Fibroblast of peridontal ligament (primary cell): Measurements from ENCODE around the gene TUBA4A.
A peak's percentile ranks its signal among the peaks of the same experiment; 100 is the strongest.
"Not testable (repeated sequence)": the region's sequence is repeated elsewhere in the genome, so short reads cannot be mapped to it uniquely, and the experiment has no call there.

Experiments
- DNase-seq: peaks from one replicate; pipeline ENCODE4 v3.0.0-alpha.2; 2010; ENCODE audit errors: extremely low read depth

Gene TUBA4A

DNA sequence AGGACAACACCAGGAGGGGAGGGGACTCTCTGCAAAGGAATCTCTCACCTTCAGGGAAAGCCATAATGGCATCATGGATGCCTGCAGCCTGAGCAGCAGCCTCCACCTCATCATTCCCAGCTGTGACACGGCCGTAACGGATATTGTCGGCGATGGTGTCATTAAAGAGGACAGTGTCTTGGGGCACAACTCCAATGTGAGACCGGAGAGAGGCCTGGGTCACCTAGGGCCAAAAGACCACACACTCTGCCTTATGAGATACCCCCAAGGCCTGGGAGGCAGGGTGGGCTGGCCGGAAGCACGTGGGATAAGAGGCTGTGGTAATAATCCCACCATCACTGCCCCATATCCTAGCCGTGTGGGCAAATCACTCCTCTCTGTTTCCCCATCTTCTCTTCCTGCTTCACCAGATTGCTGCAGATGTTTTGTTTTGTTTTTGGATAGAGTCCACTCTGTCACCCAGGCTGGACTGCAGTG lies 42.8 kb downstream of the TUBA4A start:
- no peak for DNase-seq

DNA sequence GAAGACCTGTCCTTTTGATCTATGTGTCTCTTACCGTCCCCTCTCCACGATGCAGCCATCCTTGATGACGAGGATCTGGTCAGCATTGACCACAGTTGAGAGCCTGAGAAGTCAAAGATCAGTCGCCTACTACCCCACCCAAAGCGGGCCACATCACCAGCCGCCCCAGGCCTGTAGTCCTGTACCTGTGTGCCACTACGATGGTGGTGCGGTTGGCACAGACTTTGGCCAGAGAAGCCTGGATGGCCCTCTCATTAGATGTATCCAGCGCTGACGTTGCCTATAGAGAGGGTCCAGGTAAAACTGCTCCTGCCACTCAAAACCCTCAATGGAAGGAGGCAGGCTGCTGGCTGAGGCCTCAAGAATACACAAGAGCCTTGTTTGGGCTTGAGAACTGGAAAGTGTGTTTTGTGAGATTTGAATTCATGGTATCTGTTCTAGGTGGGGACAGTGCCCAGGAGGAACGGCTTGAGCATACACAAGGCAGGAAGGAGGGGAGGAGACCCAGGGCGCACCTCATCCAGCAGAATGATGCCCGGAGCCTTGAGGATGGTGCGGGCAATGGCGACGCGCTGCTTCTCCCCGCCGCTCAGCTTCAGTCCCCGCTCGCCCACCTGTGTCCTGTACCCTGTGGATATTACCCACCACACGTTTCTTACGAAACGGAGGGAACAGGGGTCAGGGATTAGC lies 43.4 kb downstream of the TUBA4A start:
- DNase-seq: no peak

DNA sequence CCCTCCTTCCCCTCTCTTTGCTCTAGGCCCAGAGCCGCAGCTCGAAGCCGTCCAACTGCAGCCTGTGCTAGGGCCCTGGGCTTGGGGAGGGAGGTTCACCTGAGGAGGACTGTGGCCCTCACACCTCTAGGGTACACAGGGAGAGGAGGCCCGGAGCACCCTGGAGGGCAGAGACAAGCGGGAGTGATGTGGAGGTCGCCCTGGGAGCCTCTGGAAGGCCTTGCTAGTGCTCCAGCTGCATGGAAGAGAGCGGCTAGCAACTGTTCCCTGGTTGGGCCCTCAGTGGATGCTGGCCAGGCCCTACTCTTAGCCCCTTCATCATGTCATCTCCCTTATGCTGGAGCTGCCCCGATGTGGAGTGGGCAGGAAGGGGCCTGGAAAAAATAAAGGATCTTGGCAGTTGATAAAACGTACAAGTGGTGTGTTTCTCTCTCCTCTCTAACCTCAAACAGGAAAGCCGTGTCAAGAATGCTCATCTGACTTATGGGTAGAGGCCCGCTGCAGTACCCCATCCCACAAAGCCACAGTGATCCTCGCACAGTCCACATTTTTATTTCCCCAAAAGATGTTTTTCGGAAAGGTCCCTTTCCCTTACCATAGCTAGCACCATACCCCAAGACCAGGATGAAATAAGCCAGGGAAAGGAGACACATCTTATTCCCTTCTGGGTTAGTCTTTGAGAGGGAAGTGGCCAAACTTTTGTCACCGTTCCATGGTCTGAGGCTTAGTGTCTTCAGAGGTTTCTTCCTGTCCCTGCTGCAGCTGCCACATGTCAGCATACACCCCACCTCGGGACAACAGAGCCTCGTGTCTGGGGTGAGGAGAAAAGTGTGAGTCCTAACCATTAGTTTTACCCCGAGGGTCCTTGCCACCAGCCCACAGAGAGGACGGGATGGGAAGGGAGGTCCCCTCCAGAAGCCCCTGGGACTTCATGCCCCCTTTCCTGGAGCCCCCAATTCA lies 44.2 kb downstream of the TUBA4A start:
- DNase-seq: no peak

DNA sequence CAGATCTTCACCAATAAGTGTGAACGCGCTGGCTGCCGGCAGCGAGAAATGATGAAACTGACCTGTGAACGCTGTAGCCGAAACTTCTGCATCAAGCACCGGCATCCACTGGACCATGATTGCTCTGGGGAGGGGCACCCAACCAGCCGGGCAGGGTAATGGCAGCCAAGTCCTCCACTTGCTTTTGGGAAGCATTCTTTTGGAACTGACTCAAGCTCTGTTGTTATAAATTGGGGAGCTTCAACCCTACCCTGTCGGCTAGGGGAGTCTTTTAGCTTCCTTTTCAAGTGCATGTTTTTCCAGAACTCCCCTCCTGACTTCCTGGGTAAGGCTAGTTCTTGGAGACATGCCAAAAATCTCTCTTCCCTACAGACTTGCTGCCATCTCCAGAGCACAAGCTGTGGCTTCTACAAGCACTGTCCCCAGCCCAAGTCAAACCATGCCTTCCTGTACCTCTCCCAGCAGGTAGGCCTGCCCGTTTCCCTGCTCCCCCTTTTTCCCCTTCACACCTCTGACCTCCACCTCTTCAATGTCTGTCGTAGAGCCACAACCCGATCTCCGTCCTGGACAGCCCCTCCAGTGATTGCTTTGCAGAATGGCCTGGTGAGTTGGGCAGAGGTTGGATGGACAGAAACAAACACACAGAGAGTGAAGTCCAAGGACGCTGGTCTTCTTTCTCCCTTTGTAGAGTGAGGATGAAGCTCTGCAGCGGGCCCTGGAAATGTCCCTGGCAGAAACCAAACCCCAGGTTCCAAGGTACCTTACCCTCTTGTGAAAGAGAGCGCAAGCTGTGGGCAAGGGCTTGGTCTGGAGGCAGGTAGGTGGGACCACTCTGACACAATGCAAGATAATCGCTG lies 45.6 kb downstream of the TUBA4A start:
- DNase-seq: peak; percentile 59

DNA sequence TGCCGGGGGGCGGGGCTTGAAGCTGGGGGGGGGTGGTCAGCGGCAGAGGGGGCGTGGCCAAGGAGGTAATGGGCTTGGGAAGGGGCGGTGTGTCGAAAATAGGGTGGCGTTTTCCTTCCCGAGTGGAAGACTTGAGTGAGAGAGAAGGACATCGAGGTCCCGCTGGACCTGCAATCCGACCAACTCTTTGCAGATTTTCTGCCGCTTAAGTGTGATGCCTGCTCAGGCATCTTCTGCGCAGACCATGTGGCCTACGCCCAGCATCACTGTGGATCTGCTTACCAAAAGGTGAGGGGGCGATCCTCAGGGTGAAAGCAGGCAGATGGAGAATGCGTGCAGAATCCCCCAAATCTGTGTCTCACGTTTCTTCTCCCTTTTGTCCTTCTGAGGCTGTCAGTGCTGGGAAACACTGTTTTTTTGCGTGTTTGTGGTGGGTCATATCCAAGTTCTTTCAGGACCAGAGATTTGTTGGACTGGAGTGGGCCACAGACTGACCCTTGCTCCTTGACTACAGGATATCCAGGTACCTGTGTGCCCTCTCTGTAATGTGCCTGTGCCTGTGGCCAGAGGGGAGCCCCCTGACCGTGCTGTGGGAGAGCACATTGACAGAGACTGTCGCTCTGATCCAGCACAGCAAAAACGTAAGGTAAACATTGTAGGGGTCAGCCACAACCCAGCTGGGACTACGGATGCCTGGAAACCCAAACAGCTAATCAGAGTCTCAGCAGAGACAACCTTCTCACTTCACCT lies 46.4 kb downstream of the TUBA4A start:
- DNase-seq: no peak

DNA sequence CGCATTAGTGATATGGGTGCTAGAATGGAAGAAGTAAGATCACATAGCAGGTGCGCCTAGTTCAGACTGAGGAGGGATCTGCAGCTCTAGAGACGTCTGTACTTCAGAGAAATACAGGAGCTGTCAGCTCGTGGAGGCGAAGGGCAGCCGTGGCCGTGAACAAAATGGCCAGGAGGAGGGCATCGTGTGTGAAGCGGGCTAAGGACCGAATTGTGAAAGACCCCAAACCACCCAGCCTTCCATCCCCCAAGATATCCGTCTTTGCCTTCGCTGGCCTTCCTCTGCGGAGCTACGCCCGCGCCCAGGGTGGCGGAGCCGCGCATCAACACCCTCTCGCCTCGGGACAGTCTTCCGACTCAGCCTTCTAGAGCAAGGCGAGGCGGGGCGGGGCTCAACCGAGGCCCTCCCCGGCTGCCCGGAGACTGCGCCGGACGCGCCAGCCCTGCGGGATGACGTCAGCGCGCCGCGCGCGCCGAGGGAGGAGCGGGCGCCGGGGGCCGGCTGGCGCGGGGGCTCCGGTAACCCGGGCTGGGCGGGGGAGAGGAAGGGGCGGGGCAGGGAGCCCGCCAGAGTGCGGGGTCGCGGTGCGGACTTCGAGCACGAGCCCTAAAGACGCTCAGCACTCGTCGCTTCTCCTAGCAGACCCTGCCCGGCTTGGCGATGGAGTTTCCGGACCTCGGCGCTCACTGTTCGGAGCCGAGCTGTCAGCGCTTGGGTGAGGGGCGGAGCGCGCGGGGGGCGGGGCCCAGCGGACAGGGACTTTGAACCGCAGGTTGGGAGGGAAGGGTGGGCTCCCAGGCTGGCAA lies 47.2 kb downstream of the TUBA4A start, which contains the start of gene ZFAND2B:
Gene ZFAND2B, plus strand, starts transcription at position 455 of the 806 bp plus-strand sequence. Its CDS starts 206 bp downstream, at position 661.
- peak; percentile 84 for DNase-seq

DNA sequence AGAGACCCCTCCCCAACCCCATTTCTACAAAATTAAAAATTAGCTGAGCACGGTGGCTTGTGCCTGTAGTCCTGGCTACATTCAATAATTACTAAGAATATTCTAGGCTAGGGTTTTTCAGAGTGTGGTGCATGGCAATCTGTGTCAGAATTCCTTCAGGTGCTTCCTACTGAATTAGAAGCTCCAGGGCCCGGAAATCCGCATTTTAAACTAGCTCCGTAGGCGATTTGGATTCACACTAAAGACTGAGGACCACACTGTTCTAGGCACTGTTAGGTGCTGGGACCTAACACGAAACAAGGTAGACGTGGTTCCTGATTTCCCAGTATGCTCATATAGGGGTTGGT lies 47.8 kb downstream of the TUBA4A start:
- DNase-seq: no peak

DNA sequence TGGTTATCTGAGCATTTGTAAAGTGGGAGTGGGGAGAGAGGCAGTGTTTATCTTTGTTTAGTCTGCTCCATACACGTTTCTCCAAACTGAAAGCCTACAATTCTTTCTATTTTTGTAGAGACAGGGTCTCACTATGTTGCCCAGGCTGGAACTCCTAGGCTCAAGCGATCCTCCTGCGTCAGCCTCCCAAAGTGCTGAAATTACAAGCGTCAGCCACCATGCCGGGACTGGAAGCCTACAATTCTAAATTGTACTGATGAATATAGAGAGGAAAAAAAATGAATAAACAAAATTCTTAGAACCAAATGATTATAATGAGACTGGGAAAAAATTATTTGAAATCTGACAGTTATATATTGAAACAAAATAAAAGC lies 48.6 kb downstream of the TUBA4A start:
- DNase-seq: no peak

DNA sequence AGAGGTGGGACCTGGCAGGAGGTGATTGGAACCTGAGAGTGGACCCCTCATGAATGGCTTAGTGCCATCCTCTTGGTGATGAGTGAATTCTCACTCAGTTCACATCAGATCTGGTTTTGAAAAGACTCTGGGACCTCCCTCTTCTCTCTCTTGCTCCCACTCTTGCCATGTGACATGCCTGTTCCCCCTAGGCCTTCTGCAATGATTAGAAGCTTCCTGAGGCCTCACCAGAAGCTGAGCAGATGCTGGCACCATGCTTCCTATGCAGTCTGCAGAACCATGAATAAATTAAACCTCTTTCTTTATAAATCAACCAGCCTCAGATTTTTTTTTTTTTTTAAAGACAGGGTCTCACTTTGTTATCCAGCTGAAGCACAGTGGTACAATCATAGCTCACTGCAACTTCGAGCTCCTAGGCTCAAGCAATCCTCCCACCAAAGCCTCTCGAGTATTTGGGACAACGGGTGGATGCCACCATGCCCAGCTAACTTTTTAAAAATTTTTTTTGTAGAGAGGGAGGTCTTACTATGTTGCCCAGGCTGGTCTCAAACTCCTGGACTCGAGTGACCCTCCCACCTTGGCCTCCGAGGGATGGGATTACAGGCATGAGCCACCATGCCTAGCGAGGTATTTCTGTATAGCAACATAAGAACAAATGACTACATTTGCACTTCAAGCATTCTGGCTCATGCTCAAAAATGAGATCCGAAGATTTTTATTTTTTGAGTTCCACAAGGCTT lies 49.1 kb downstream of the TUBA4A start:
- DNase-seq: no peak

DNA sequence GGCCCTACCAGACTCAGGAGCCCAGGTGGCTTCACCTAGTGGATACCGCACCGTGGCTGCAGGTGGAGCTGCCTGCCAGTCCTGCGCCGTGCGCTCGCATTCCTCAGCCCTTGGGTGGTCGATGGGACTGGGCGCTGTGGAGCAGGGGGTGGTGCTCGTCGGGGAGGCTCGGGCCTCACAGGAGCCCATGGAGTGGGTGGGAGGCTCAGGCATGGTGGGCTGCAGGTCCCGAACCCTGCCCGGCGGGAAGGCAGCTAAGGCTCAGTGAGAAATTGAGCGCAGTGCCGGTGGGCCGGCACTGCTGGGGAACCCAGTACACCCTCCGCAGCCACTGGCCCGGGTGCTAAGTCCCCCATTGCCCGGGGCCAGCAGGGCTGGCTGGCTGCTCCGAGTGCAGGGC lies 52.4 kb downstream of the TUBA4A start:
- DNase-seq: not testable (repeated sequence)

DNA sequence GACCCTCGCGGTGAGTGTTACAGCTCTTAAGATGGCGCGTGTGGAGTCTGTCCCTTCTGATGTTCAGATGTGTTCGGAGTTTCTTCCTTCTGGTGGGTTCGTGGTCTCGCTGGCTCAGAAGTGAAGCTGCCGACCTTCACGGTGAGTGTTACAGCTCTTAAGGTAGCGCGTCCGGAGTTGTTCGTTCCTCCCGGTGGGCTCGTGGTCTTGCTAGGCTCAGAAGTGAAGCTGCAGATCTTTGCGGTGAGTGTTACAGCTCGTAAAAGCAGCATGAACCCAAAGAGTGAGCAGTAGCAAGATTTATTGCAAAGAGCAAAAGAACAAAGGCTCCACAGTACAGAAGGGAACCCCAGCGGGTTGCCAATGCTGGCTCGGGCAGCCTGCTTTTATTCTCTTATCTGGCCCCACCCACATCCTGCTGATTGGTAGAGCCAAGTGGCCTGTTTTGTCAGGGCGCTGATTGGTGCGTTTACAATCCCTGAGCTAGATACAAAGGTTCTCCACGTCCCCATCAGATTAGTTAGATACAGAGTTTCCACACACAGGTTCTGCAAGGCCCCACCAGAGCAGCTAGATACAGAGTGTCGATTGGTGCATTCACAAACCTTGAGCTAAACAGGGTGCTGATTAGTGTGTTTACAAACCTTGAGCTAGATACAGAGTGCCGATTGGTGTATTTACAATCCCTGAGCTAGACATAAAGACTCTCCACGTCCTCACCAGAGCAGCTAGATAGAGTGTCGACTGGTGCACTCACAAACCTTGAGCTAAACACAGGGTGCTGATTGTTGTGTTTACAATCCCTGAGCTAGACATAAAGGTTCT lies 53.0 kb downstream of the TUBA4A start:
- DNase-seq: not testable (repeated sequence)
